Measurements from ENCODE around the gene ADRA2C.

DNA sequence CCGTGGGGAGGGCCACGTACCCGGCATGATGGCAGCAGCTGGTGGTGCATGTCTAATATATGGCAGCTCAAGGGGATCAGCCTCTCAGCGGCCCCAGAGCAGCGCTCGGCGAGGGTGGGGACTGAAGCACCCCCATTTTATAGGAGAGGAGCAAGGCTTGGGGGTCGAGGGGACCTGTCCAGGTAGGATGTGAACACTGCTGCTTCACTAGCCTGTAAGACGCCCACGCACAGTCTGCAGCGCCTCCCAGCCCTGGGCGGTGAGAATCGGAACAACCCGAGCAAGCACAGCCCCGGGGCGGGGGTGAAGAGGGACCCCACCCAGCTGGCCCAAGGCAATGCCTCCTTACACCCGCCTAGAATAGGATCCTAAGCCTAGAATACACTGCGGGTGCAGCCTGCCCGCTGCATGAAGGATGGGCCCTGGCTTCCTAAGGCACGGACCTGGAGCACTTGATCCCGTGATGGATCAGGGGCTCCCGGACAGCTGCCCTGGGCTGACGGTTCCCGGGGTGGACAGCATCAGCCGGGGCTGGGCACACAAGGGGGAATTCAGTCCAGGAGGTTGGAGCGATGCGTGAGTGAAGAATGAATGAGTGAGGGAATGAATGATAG lies 17.6 kb downstream of the ADRA2C start:
- TF ChIP-seq SUZ12 (IDR thresholded peaks at IDR 0.05; ENCODE audit: extremely low read depth, insufficient read depth, insufficient read length) (no peak), ZNF274 (IDR thresholded peaks at IDR 0.05; ENCODE audit: low read depth, low read length) (no peak)
